Measurements from ENCODE around the gene BLNK.
"Not testable (repeated sequence)": the region's sequence is repeated elsewhere in the genome, so short reads cannot be mapped to it uniquely, and the experiment has no call there.

BLNK gene

DNA sequence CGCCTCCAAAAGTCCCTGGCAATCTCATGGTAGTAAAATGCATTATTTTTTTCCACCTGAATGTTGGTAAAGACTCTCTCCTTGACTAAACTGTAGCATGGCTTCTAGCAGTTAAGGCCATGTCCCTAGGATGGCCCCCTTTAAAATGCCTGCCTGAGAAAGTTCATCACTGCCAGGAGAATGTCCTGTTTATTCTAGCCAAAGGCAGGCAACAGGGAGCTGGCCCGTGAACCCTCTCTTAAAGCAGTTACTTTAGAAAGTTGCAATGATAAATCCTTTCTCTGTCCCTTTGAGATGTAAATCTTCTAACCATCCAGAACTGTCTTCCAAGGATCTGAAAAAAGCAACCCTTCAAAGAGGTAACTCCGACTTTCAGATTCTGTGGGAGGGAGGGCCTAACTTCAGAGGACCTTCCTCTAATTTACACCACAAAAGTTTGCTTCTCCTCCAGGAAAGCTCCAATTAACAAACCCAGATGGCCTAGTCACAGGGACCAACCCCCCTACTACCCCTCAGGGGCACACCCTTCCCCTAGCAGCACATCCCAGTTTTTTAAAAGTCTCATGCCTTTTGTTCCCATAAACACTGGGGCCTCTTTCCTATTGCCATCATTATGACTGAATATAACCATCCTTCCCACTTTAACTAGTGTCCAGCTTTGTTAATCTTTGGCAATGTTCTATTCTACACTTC is 38.4 kb upstream of the BLNK start:
- H3K27ac ChIP-seq, result no peak overlapping the region
- TF ChIP-seq, protein P1, sequence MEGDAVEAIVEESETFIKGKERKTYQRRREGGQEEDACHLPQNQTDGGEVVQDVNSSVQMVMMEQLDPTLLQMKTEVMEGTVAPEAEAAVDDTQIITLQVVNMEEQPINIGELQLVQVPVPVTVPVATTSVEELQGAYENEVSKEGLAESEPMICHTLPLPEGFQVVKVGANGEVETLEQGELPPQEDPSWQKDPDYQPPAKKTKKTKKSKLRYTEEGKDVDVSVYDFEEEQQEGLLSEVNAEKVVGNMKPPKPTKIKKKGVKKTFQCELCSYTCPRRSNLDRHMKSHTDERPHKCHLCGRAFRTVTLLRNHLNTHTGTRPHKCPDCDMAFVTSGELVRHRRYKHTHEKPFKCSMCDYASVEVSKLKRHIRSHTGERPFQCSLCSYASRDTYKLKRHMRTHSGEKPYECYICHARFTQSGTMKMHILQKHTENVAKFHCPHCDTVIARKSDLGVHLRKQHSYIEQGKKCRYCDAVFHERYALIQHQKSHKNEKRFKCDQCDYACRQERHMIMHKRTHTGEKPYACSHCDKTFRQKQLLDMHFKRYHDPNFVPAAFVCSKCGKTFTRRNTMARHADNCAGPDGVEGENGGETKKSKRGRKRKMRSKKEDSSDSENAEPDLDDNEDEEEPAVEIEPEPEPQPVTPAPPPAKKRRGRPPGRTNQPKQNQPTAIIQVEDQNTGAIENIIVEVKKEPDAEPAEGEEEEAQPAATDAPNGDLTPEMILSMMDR (IDR thresholded peaks at IDR 0.05), result no peak
- TF ChIP-seq ZFX (IDR thresholded peaks at IDR 0.05; ENCODE audit: borderline replicate concordance), result no peak

DNA sequence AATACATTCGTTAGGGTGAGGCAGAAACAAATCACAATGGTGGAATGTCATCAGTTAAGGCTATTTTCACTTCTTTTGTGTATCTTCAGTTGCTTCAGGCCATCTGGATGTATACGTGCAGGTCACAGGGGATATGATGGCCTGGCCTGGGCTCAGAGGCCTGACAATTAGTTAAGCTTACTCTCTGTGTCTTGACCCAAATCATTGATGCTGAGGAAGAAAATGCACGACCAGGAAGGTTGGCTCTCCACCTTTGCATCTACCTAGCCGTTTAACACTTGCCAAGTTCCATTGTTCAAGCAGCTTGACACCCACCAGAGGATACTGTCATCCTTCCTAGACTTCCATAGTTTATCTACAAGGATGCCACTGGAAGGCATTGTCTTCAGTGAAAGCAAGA is 37.5 kb upstream of the BLNK start:
- not testable (repeated sequence) for H3K27ac ChIP-seq

- TF ChIP-seq ZFX (IDR thresholded peaks at IDR 0.05; ENCODE audit: borderline replicate concordance), result no peak
- no peak overlapping the region for H3K27ac ChIP-seq
Observed at GRCh38 chr10:96306516-96306915, 35.1 kb upstream of the BLNK start.

GRCh38 chr10:96305019-96305418 is 33.6 kb upstream of the BLNK start:
- TF ChIP-seq, protein P1 (IDR thresholded peaks at IDR 0.05), result no peak
- no peak for TF ChIP-seq ZFX (IDR thresholded peaks at IDR 0.05; ENCODE audit: borderline replicate concordance)

DNA sequence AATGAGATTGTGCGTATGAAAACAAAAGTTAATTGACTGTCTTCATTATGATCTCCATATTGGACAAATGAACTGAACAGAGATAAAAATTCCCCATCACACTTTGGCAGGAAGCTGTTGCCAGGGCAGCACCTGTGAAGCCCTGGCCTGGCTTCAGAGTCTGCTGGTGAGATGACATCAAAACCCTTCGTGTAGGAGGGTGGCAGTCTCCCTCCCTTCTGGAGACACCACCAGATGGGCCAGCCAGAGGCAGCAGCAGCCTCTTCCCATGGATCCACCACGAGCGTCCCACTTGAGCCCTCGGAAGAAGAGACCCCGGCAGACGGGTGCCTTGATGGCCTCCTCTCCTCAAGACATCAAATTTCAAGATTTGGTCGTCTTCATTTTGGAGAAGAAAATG is 32.9 kb upstream of the BLNK start, which contains the start of gene DNTT:
Gene DNTT (plus strand): TSS at position 205 of the 400 bp plus-strand sequence. CDS start 64 bp downstream, at position 269.
- no peak within 1 kb of the TSS for H3K27ac ChIP-seq
- TF ChIP-seq ZFX (IDR thresholded peaks at IDR 0.05; ENCODE audit: borderline replicate concordance), result no peak
- TF ChIP-seq, protein P1 (IDR thresholded peaks at IDR 0.05), result no peak

More at GRCh38 chr10:96305019-96305418, 33.6 kb upstream of the BLNK start:
- H3K27ac ChIP-seq, result no peak overlapping the region

DNA sequence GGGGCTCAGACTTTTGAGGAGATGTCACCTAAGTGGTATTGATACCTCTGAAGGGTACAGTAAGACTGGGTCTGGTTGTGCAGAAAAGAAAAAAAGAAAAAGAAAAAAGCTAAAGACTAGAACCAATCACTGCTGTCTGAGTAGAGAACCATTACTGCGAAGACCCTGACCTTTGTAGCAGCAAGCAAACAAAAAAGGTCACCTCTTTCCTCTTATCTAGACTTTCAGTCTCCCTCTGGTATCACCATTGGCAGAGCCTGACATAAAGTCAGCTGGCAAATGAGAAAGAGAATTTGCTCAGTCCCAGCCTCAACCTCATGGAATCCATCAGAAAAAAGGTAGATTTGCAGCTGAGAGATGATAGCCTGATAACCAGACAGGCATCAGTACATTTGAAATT is 30.2 kb upstream of the BLNK start:
- H3K27ac ChIP-seq, result no peak overlapping the region
- TF ChIP-seq, protein P1 (IDR thresholded peaks at IDR 0.05), result no peak

DNA sequence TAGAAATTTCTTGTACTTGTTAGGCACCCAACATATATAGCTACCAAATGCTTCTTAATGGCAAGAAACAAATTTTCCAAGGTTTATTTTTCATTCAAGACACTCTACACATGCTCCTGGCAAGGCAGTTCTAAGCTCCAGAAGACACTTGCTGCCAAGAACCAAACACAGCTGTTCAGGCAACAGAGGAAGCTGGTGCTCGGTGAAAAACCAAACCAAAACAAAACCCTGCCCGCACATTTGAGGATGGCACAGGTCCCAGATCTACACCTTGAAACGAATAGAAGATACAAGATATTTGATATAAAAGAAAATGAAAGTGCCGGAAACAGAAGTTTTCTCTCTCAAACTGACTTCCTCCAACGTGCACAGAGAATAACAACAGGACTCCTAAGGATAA is 28.0 kb upstream of the BLNK start:
- no peak overlapping the region for H3K27ac ChIP-seq
- no peak for TF ChIP-seq ZFX (IDR thresholded peaks at IDR 0.05; ENCODE audit: borderline replicate concordance)
- TF ChIP-seq, protein P1 (IDR thresholded peaks at IDR 0.05), result no peak

DNA sequence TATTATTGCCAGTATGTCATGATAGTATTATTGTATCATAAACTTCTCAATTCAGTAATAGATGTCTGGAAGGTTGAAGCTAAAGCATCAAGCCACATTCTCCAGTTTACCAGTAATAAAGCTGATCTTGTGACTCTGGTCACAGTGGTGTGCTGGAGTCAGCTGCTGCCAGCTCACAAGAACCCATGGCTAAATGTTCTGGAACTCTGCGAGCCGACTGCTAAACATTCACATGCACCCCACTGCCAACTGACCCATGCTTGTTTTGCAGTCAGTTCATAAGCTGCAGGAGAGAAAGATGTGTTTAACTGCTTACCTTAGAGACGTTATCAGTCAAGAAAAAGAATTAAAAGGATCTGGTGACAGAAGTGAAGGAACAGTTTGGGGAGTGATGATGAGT is 27.0 kb upstream of the BLNK start:
- TF ChIP-seq, protein P1 (IDR thresholded peaks at IDR 0.05), result no peak
- no peak for TF ChIP-seq ZFX (IDR thresholded peaks at IDR 0.05; ENCODE audit: borderline replicate concordance)
- H3K27ac ChIP-seq, result no peak overlapping the region

Data from 22Rv1 (cell line).